ENCODE results near the gene CROCC2. TPM values are rescaled to one million over a fixed set of nuclear protein-coding genes. Genes with fewer than 3 reads are reported as not detected.

The CROCC2 gene
- total RNA-seq, 1 experiment from 2014 or later, result not detected

DNA sequence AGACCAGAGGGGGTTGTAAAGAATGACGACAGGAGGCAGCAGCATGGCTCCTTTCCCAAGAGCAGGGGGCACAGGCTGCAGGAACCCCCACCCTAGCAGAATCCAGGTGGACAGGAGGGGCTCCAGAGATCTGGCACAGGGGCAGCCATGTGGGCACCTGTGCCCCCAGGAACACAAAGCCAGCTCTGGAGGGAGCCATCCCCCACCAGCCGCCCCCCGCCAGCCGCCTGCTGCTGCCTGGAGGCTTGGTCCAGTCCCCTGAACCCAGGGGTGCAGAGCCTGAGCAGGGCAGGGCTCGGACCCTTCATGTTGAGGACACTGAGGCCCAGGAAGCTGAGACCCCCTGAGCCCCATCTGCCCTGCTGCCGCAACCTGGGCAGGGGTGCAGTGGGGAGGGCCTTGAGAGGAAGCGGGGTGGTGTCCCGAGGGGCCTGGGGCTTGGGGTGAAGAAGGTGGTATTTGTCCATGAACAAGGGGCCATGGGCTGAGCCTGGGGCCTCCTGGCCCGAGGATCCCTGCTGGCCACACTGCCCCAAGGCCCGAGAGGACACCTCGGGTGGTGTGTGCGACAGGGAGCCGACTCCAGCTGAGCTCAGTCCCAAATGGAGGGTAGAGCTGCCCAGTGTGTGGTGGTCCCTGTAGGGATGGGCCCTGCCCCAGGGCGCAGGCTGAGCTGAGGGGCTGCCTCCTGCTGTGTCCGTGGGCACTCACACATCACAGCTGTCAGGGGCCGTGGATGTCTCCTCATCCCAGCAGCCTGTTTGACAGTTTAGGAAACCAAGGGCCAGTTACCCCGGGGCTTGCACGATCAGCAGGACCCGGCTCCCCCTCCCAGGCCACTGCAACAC lies 52.5 kb downstream of the CROCC2 start:
- no peak overlapping the region for H3K4me2 ChIP-seq (ENCODE audit: low read length)
- no peak overlapping the region for H3K9ac ChIP-seq (ENCODE audit: low read length)
- no peak overlapping the region for H2AFZ ChIP-seq (ENCODE audit: low read depth, low read length, poor library complexity, severe bottlenecking)
- POLR2A ChIA-PET, result no interaction called here
- H3K4me3 ChIP-seq (replicated peaks in 1 of 2; ENCODE audit: low read depth in 1 of 2, low read length in 2 of 2), result no peak overlapping the region
- RAD21 ChIA-PET (ENCODE audit: low non-redundant PET in 1 of 2, low total read pairs in 2 of 2, uncharacterized antibody in 2 of 2, unreplicated experiment in 2 of 2), result no interaction called here
- CTCF ChIA-PET, result no interaction called here
- H3K27ac ChIP-seq (ENCODE audit: low read depth, low read length), result no peak overlapping the region
- intact Hi-C loops (cut with micrococcal nuclease), result no loop called here
- TF ChIP-seq EZH2 (IDR thresholded peaks at IDR 0.05) (no peak), TCF7L2 (IDR thresholded peaks at IDR 0.05; ENCODE audit: borderline replicate concordance, extremely low read depth, insufficient read depth, insufficient read length) (no peak), CEBPB (IDR thresholded peaks at IDR 0.05; ENCODE audit: low read depth) (no peak), FOSL1 (IDR thresholded peaks at IDR 0.05; ENCODE audit: low read depth) (no peak), EZH2phosphoT487 (IDR thresholded peaks at IDR 0.05; ENCODE audit: borderline replicate concordance) (no peak), POLR2AphosphoS5 (IDR thresholded peaks at IDR 0.05; ENCODE audit: low read depth, low read length) (no peak), ZFX (IDR thresholded peaks at IDR 0.05) (no peak), POLR2A (IDR thresholded peaks at IDR 0.05; ENCODE audit: borderline replicate concordance, extremely low read depth, insufficient read depth, insufficient read length) (no peak), YY1 (IDR thresholded peaks at IDR 0.05; ENCODE audit: extremely low read depth, insufficient replicate concordance, low read depth, low read length) (no peak), RAD21 (IDR thresholded peaks at IDR 0.05; ENCODE audit: low read depth) (no peak), CBX3 (IDR thresholded peaks at IDR 0.05; ENCODE audit: low read depth) (no peak), JUND (IDR thresholded peaks at IDR 0.05) (no peak)
- TF ChIP-seq, protein P1, sequence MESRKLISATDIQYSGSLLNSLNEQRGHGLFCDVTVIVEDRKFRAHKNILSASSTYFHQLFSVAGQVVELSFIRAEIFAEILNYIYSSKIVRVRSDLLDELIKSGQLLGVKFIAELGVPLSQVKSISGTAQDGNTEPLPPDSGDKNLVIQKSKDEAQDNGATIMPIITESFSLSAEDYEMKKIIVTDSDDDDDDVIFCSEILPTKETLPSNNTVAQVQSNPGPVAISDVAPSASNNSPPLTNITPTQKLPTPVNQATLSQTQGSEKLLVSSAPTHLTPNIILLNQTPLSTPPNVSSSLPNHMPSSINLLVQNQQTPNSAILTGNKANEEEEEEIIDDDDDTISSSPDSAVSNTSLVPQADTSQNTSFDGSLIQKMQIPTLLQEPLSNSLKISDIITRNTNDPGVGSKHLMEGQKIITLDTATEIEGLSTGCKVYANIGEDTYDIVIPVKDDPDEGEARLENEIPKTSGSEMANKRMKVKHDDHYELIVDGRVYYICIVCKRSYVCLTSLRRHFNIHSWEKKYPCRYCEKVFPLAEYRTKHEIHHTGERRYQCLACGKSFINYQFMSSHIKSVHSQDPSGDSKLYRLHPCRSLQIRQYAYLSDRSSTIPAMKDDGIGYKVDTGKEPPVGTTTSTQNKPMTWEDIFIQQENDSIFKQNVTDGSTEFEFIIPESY (IDR thresholded peaks at IDR 0.05; ENCODE audit: extremely low read depth, insufficient replicate concordance, low read length), result no peak
- TF ChIP-seq, protein P2, sequence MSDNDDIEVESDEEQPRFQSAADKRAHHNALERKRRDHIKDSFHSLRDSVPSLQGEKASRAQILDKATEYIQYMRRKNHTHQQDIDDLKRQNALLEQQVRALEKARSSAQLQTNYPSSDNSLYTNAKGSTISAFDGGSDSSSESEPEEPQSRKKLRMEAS (IDR thresholded peaks at IDR 0.05), result no peak
- TF ChIP-seq, protein P3, sequence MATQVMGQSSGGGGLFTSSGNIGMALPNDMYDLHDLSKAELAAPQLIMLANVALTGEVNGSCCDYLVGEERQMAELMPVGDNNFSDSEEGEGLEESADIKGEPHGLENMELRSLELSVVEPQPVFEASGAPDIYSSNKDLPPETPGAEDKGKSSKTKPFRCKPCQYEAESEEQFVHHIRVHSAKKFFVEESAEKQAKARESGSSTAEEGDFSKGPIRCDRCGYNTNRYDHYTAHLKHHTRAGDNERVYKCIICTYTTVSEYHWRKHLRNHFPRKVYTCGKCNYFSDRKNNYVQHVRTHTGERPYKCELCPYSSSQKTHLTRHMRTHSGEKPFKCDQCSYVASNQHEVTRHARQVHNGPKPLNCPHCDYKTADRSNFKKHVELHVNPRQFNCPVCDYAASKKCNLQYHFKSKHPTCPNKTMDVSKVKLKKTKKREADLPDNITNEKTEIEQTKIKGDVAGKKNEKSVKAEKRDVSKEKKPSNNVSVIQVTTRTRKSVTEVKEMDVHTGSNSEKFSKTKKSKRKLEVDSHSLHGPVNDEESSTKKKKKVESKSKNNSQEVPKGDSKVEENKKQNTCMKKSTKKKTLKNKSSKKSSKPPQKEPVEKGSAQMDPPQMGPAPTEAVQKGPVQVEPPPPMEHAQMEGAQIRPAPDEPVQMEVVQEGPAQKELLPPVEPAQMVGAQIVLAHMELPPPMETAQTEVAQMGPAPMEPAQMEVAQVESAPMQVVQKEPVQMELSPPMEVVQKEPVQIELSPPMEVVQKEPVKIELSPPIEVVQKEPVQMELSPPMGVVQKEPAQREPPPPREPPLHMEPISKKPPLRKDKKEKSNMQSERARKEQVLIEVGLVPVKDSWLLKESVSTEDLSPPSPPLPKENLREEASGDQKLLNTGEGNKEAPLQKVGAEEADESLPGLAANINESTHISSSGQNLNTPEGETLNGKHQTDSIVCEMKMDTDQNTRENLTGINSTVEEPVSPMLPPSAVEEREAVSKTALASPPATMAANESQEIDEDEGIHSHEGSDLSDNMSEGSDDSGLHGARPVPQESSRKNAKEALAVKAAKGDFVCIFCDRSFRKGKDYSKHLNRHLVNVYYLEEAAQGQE (IDR thresholded peaks at IDR 0.05; ENCODE audit: low read depth), result no peak
- no peaks in the 10 kb centered on the region for H3K4me1 ChIP-seq (ENCODE audit: control insufficient read depth in 1 of 2, insufficient read depth in 2 of 2, low read length in 2 of 2)
- ATAC-seq, result no peak
- H3K27me3 ChIP-seq (ENCODE audit: insufficient read depth, low read length), result peaks cover 6% of the 10 kb centered on the region
- BruUV-seq (replicated peaks), result no TSS peak
- no peaks in the 10 kb centered on the region for H4K20me1 ChIP-seq (ENCODE audit: insufficient read depth)
- no peaks in the 10 kb centered on the region for H3K9me3 ChIP-seq (ENCODE audit: control insufficient read depth in 1 of 2, insufficient read depth in 1 of 2, low read depth in 1 of 2, low read length in 2 of 2)
- H3K9me2 ChIP-seq (ENCODE audit: insufficient read depth), result no peaks in the 10 kb centered on the region
- DNase-seq (ENCODE audit: low read depth, low spot score), result no peak
- no peaks in the 10 kb centered on the region for H3K36me3 ChIP-seq (ENCODE audit: control insufficient read depth in 1 of 2, insufficient read depth in 2 of 2, low read length in 2 of 2)
- no peaks in the 10 kb centered on the region for H3K79me2 ChIP-seq (ENCODE audit: insufficient read depth, low read length)
